HepG2 (cell line): ENCODE data around the gene PSKH1. TPM values are rescaled to one million over a fixed set of nuclear protein-coding genes. Genes with fewer than 3 reads are reported as not detected.

Experiments used
- ARID2 ChIP-seq: sonication (generic); formaldehyde crosslinking; IDR thresholded peaks from 2 replicates; pipeline ENCODE4 v1.8.1; 2022; ENCODE audit warnings: mild to moderate bottlenecking, missing genetic modification reagents, borderline replicate concordance
- ATM ChIP-seq: fragments of 450-650 bp; IDR thresholded peaks from 2 replicates; pipeline ENCODE4 v1.7.1; 2017; ENCODE audit warnings: mild to moderate bottlenecking, borderline replicate concordance
- CBX5 ChIP-seq: sonication (generic); formaldehyde crosslinking; IDR thresholded peaks from 2 replicates; pipeline ENCODE4 v1.4.0; 2020; ENCODE audit warnings: missing genetic modification reagents, borderline replicate concordance
- ETV6 ChIP-seq: sonication (generic); formaldehyde crosslinking; conservative IDR thresholded peaks from 2 replicates; pipeline ENCODE4 v1.4.0; 2020; ENCODE audit warnings: missing genetic modification reagents
- FOSL1 ChIP-seq: sonication (generic); formaldehyde crosslinking; IDR thresholded peaks from 2 replicates; pipeline ENCODE4 v1.9.0; 2021; ENCODE audit warnings: missing genetic modification reagents, borderline replicate concordance
- HDAC1 ChIP-seq: sonication (generic); formaldehyde crosslinking; IDR thresholded peaks from 2 replicates; pipeline ENCODE4 v1.5.1; 2020; ENCODE audit warnings: mild to moderate bottlenecking, missing genetic modification reagents
- IRF9 ChIP-seq: sonication (generic); formaldehyde crosslinking; IDR thresholded peaks from 2 replicates; pipeline ENCODE4 v1.8.0; 2022; ENCODE audit warnings: missing genetic modification reagents, mild to moderate bottlenecking, borderline replicate concordance
- KDM4B ChIP-seq: sonication (generic); formaldehyde crosslinking; IDR thresholded peaks from 2 replicates; pipeline ENCODE4 v1.4.0; 2020; ENCODE audit warnings: missing genetic modification reagents
- MLX ChIP-seq: IDR thresholded peaks from 2 replicates; pipeline ENCODE4 v1.6.1; 2016
- MNT ChIP-seq: fragments of 450-650 bp; IDR thresholded peaks from 2 replicates; pipeline ENCODE4 v1.6.1; 2016
- MTA1 ChIP-seq: sonication (generic); formaldehyde crosslinking; IDR thresholded peaks from 2 replicates; pipeline ENCODE4 v1.4.0; 2020; ENCODE audit warnings: missing genetic modification reagents, mild to moderate bottlenecking, borderline replicate concordance
- MYC ChIP-seq: sonication (generic); formaldehyde crosslinking; IDR thresholded peaks from 2 replicates; pipeline ENCODE4 v1.9.0; 2021; ENCODE audit warnings: missing genetic modification reagents, borderline replicate concordance
- NCOA1 ChIP-seq: sonication (generic); formaldehyde crosslinking; IDR thresholded peaks from 2 replicates; pipeline ENCODE4 v1.9.0; 2021; ENCODE audit warnings: missing genetic modification reagents
- NKX3-1 ChIP-seq: sonication (generic); formaldehyde crosslinking; IDR thresholded peaks from 2 replicates; pipeline ENCODE4 v1.5.0; 2020; ENCODE audit warnings: missing genetic modification reagents
- PAX8 ChIP-seq: sonication (generic); formaldehyde crosslinking; IDR thresholded peaks from 2 replicates; pipeline ENCODE4 v1.8.0; 2022; ENCODE audit warnings: mild to moderate bottlenecking, missing genetic modification reagents, borderline replicate concordance
- SNRNP70 ChIP-seq: fragments of 200-400 bp; formaldehyde crosslinking; IDR thresholded peaks from 2 replicates; pipeline ENCODE4 v1.6.1; 2017; ENCODE audit warnings: mild to moderate bottlenecking, low read depth, low read length, moderate library complexity
- TFDP1 ChIP-seq: IDR thresholded peaks from 2 replicates; pipeline ENCODE4 v1.6.1; 2016; ENCODE audit warnings: missing compliant biosample characterization, missing genetic modification reagents, borderline replicate concordance
- USF2 ChIP-seq, 2 experiments: sonication (generic) in 1 of 2; formaldehyde crosslinking in 1 of 2; IDR thresholded peaks; 2 replicates each; pipeline versions ENCODE4 v1.5.1 to v1.6.1; 2011 to 2020; ENCODE audit warnings: borderline replicate concordance in 1 of 2, low read depth in 1 of 2, low read length in 1 of 2, mild to moderate bottlenecking in 1 of 2, missing genetic modification reagents in 1 of 2, moderate library complexity in 1 of 2
- ZBTB38 ChIP-seq: sonication (generic); formaldehyde crosslinking; IDR thresholded peaks from 2 replicates; pipeline ENCODE4 v1.5.1; 2020; ENCODE audit warnings: mild to moderate bottlenecking, missing genetic modification reagents
- ZNF234 ChIP-seq: sonication (generic); formaldehyde crosslinking; conservative IDR thresholded peaks from 2 replicates; pipeline ENCODE4 v1.5.1; 2020; ENCODE audit warnings: mild to moderate bottlenecking, missing genetic modification reagents
- ZNF33A ChIP-seq: sonication (generic); formaldehyde crosslinking; IDR thresholded peaks from 2 replicates; pipeline ENCODE4 v1.5.1; 2020; ENCODE audit warnings: missing genetic modification reagents, mild to moderate bottlenecking, moderate library complexity, borderline replicate concordance
- ZNF543 ChIP-seq: sonication (generic); formaldehyde crosslinking; IDR thresholded peaks from 2 replicates; pipeline ENCODE4 v1.4.0; 2020; ENCODE audit warnings: mild to moderate bottlenecking, missing genetic modification reagents
- ZNF746 ChIP-seq: sonication (generic); formaldehyde crosslinking; IDR thresholded peaks from 2 replicates; pipeline ENCODE4 v1.8.0; 2022; ENCODE audit warnings: mild to moderate bottlenecking, missing genetic modification reagents
- polyA plus RNA-seq, 8 experiments: library from polyadenylated mRNA; depleted of rRNA in 3 of 8; stranded (reverse) in 7 of 8; unstranded in 1 of 8; fragments of >200 nt; fragmentation: Illumina TruSeq in 4 of 8; extraction: Trizol in 4 of 8; gene quantifications; 2 replicates each; pipeline versions ENCODE4 v1.2.1 to v1.2.3, GENCODE V29; 2011 to 2016; ENCODE audit warnings: low read depth in 4 of 8, missing spikeins in 1 of 8, mixed read lengths in 1 of 8; ENCODE audit not compliant: insufficient read depth in 1 of 8
- total RNA-seq, 5 experiments: library from RNA; depleted of rRNA; stranded (reverse); fragments of >200 nt; fragmentation: Illumina TruSeq; extraction: Trizol; gene quantifications; 2 replicates each; pipeline ENCODE4 v1.2.3, GENCODE V29; 2016; ENCODE audit warnings: low read depth in 1 of 5

Gene PSKH1
- total and polyA plus RNA-seq, 2 of the 13 experiments (the other 11 are each of a cell fraction or from before 2014, with no cell fraction given), result 8.4 to 19.1 TPM

- TF ChIP-seq ZNF746 (CRISPR knock-in tag) (peak; percentile 26; the same call in 1 of the 2 replicates), USF2 (IDR thresholded peaks at IDR 0.05; ENCODE audit: low read depth, low read length) (no peak), USF2 (CRISPR knock-in tag; IDR thresholded peaks at IDR 0.05; ENCODE audit: borderline replicate concordance) (no peak), ETV6 (no peak), ZNF33A (CRISPR knock-in tag) (no peak), NCOA1 (peak; percentile 70; the same call in 1 of the 2 replicates), FOSL1 (CRISPR knock-in tag) (no peak), ZNF234 (no peak), MYC (CRISPR knock-in tag) (no peak), HDAC1 (CRISPR knock-in tag) (no peak), MLX (CRISPR knock-in tag) (no peak), IRF9 (CRISPR knock-in tag) (no peak), ZBTB38 (CRISPR knock-in tag) (no peak), ATM (no peak), KDM4B (no peak), CBX5 (0 out of 2 replicates have a peak, but pooled peaks have one; percentile 10), ARID2 (no peak), SNRNP70 (no peak), NKX3-1 (CRISPR knock-in tag) (no peak), PAX8 (CRISPR knock-in tag) (0 out of 2 replicates have a peak, but pooled peaks have one; percentile 21), MNT (no peak), TFDP1 (CRISPR knock-in tag) (no peak), ZNF543 (CRISPR knock-in tag) (no peak; the same call in 1 of the 2 replicates), MTA1 (no peak; the same call in 1 of the 2 replicates)
Measured at GRCh38 chr16:67965668-67966548, 72.9 kb downstream of the PSKH1 start (continued).
